Neural progenitor cell (in vitro differentiated cells): ENCODE measurements around the gene CARS2.

Experiments used
- CTCF ChIP-seq: fragments of 200-600 bp; sonication (generic); IDR thresholded peaks from 2 replicates; pipeline ENCODE4 v1.5.1; 2017; ENCODE audit warnings: antibody characterized with exemption, mild to moderate bottlenecking
- EZH2 ChIP-seq: fragments of 200-600 bp; sonication (generic); IDR thresholded peaks from 2 replicates; pipeline ENCODE4 v1.6.1; 2017; ENCODE audit warnings: antibody characterized with exemption, mild to moderate bottlenecking, moderate library complexity
- EZH2phosphoT487 ChIP-seq: fragments of 200-600 bp; sonication (generic); IDR thresholded peaks from 2 replicates; pipeline ENCODE4 v1.6.1; 2017; ENCODE audit warnings: antibody characterized with exemption

- TF ChIP-seq EZH2phosphoT487 (no peak), CTCF (no peak), EZH2 (no peak)
These were observed 100.8 kb downstream of the CARS2 start for GRCh38 chr13:110605132-110605531.
